PC-9 (cell line): ENCODE results near the gene RASSF3.

Source experiments
- CTCF ChIP-seq: fragments of 200-600 bp; sonication (generic); conservative IDR thresholded peaks from 2 replicates; pipeline ENCODE4 v1.6.1; 2017; ENCODE audit warnings: mixed run types, antibody characterized with exemption, mild to moderate bottlenecking, moderate library complexity
- EZH2 ChIP-seq: fragments of 200-600 bp; sonication (generic); IDR thresholded peaks from 2 replicates; pipeline ENCODE4 v1.8.0; 2017; ENCODE audit warnings: antibody characterized with exemption, low read depth

GRCh38 chr12:64650762-64651161 lies 40.5 kb downstream of the RASSF3 start:
- TF ChIP-seq CTCF (no peak), EZH2 (no peak)
